Stimulated activated naive B cell treated with anti-CD40 and anti-IgM and Interleukin-4, amounts not matched to agents 10 μg/mL and 1 μg/mL and 100 μg/mL, for 72 hours (primary cell): ENCODE measurements around the gene TMEM106C.

Experiments
- ATAC-seq, 2 donors: fragments of 150-1000 bp; cut with Tn5 transposase; replicated peaks; 2 replicates each; pipeline ENCODE4 v1.10.0; 2021; ENCODE audit warnings: moderate library complexity in 1 of 2
- DNase-seq: peaks from one replicate; pipeline ENCODE4 v3.0.0; 2021
- H3K27ac Mint-ChIP-seq: one replicate; pipeline ENCODE4 v1.8.0; 2022; ENCODE audit warnings: mild to moderate bottlenecking, mixed read lengths
- H3K27me3 Mint-ChIP-seq, 2 donors: one replicate each; pipeline ENCODE4 v1.8.0; 2022; ENCODE audit warnings: mixed read lengths in 2 of 2
- H3K36me3 Mint-ChIP-seq, 2 donors: one replicate each; pipeline ENCODE4 v1.8.0; 2022; ENCODE audit warnings: mixed read lengths in 2 of 2, mild to moderate bottlenecking in 1 of 2
- H3K4me1 Mint-ChIP-seq, 2 donors: one replicate each; pipeline ENCODE4 v1.8.0; 2022; ENCODE audit warnings: mixed read lengths in 2 of 2, mild to moderate bottlenecking in 1 of 2
- H3K4me3 Mint-ChIP-seq, 2 donors: one replicate each; pipeline ENCODE4 v1.8.0; 2022; ENCODE audit warnings: mild to moderate bottlenecking in 2 of 2, mixed read lengths in 2 of 2, moderate library complexity in 1 of 2
- H3K9me3 Mint-ChIP-seq, 2 donors: one replicate each; pipeline ENCODE4 v1.8.0; 2022; ENCODE audit warnings: mixed read lengths in 2 of 2, mild to moderate bottlenecking in 1 of 2

The TMEM106C gene

DNA sequence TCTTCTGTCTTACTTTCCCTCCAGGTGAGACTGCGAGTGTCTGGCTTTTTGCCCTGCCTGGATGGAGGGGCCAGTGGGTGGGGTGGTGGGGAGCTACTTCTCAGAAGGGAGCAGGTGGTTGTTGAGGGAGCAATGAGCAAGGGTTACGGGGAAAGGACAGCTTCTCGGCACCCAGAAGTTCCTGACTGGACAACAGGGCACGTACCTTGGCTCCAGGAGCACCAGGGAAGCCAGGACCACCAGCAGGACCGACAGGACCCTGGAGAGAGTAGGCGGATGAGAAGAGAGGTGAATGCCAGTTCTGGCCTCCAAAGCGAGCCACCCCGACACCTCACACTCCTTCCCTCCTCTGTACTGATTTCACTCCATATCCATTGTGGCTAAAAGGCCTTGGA is 25.6 kb downstream of the TMEM106C start:
- DNase-seq (no peak), ATAC-seq (no peak)
- Mint-ChIP-seq H3K9me3 (no peaks in the 10 kb centered on the region), H3K27ac (no peak overlapping the region), H3K27me3 (peaks cover 9 to 19% of the 10 kb centered on the region in 2 donors), H3K36me3 (no peaks in the 10 kb centered on the region), H3K4me3 (no peak overlapping the region), H3K4me1 (peaks cover 28 to 46% of the 10 kb centered on the region in 2 donors)

DNA sequence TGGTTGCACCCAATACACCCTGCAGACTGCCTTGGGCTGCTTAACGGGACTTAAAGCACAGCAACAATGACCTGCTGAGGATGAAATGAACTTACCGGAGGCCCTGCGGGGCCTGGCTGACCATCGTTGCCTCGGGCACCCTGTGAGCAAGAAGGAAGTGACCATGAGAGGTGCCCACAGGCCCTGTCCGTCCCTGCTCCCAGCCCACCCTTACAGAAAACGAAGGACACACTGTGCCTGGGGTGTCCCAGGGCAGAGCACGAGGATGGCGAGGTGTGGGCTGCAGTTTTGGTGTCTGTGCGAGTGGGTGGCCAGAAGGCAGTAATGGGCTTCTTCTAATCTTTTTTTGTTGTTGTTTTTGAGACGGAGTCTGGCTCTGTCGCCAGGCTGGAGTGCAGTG is 26.3 kb downstream of the TMEM106C start:
- no peak for DNase-seq
- no peaks in the 10 kb centered on the region for H3K9me3 Mint-ChIP-seq
- ATAC-seq: peak in 1 of 2 donors; percentile 1
- H3K4me1 Mint-ChIP-seq: peaks cover 28 to 46% of the 10 kb centered on the region in 2 donors
- no peak overlapping the region for H3K27ac Mint-ChIP-seq
- H3K4me3 Mint-ChIP-seq: peak overlapping the region in 1 of 2 donors; percentile 29
- H3K27me3 Mint-ChIP-seq: peaks cover 7 to 20% of the 10 kb centered on the region in 2 donors
- H3K36me3 Mint-ChIP-seq: no peaks in the 10 kb centered on the region

DNA sequence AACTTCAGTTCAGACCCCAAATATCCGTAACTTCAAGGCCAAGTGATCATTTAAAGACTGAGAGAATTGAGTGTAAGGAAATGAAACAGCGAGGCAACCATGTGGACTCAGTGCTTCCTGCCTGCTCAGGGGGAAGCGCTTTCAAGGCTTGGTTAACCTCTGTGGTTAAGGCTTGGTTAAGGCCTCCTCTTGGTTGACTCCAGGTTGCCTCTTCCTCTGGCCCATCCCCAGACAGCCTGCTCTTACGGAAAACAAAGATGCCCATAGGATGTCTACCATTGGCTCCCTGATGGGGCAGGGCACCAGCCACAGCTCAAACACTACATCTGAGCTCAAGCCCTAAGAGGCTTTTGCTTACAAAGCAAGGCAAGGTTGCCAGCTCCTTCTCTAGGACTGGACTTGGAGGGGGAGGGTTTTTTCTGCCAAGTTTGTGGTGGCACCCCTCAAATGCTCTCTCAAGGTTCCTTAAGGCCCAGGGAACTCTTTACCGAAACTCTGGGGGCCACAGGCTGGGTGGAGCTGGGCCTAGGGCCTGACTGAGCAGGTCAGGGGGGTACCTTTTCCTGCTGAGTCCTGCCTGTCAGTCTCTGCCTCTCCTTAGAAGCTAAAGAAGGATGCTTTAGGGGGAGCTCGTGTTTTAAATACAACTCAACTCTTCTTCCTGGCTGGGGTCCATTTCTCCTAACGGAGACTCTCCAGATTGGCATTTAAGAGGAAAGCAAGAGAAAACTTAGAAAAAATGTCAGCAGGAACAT is 27.1 kb downstream of the TMEM106C start:
- H3K4me3 Mint-ChIP-seq: peak overlapping the region in 1 of 2 donors; percentile 39
- DNase-seq: peak; percentile 57
- H3K27ac Mint-ChIP-seq: peak overlapping the region; percentile 25
- peak; percentile 97 for ATAC-seq
- H3K9me3 Mint-ChIP-seq: no peaks in the 10 kb centered on the region
- H3K27me3 Mint-ChIP-seq: peaks cover 13 to 22% of the 10 kb centered on the region in 2 donors
- peaks cover 28 to 46% of the 10 kb centered on the region in 2 donors for H3K4me1 Mint-ChIP-seq
- H3K36me3 Mint-ChIP-seq: no peaks in the 10 kb centered on the region

DNA sequence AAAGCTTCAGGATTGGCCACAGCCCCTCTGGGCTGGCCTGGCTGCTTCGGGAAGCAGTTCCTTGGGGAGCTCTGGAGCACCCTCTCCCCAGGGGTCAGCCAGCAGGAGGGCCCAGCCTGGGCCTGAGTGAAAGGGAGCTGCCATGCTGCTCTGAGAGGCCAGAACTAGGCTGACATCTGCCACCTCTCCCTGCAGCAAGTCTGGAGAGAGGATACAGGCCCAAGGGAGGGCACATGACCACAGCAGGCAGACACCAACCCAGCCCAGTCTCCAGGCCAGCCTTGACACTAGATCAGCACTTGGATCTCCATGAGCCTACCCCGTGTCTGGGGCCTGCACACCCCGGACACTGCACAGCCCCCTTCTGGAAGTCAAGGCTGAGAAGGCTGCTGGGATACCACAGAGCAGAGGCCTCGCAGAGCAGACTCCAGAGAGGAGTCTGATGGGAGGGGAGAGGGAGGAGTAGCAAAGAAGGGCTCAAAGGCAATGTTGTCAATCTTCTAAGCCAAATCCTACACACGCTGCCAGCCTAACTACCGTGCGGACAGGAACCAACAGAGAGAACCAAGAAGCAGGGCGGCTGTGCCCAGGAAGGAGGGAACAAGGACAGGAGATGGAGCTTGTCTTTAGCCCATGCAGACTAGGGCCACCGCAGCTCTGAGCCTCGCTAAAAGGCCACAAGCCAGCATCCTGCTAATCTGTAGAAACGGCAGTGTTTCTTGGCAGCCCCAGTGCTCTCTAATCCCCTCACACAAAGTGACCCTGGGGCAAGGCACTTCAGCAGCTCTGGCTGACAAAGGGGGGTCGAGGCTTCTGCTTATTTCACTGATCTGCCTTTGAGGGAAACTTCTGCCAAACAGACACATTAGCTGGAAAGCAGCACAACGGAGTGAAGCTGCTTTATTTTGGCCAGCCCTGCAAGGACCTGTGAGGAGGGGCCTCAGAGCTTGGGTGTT is 28.0 kb downstream of the TMEM106C start:
- Mint-ChIP-seq H3K36me3 (no peaks in the 10 kb centered on the region), H3K27ac (no peak overlapping the region), H3K4me3 (no peak overlapping the region), H3K9me3 (no peaks in the 10 kb centered on the region), H3K27me3 (peaks cover 15 to 26% of the 10 kb centered on the region in 2 donors), H3K4me1 (peaks cover 28 to 46% of the 10 kb centered on the region in 2 donors)
- ATAC-seq: no peak
- no peak for DNase-seq

DNA sequence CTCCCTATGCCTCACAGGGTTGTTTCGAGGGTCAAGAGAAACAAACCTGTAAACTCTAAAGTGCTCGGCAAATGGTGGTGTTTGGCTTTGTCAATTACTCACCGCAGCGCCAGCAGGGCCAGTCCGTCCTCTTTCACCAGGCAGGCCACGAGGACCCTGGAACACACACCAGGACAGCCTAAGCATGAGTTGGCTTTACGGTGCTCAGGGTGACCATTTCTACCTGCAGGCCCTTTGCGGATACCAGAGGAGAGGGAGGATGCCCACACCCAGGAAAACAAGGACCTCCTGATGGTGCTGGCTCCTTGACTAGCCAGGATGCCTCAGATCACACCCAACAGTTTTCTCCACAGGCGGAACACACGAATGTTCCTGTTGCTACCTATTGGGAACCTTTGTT is 29.4 kb downstream of the TMEM106C start:
- H3K9me3 Mint-ChIP-seq: no peaks in the 10 kb centered on the region
- H3K36me3 Mint-ChIP-seq: no peaks in the 10 kb centered on the region
- H3K4me1 Mint-ChIP-seq: peaks cover 27 to 36% of the 10 kb centered on the region in 2 donors
- H3K27me3 Mint-ChIP-seq: peaks cover 17 to 21% of the 10 kb centered on the region in 2 donors
- no peak overlapping the region for H3K4me3 Mint-ChIP-seq
- DNase-seq (no peak), ATAC-seq (no peak)
- no peak overlapping the region for H3K27ac Mint-ChIP-seq

DNA sequence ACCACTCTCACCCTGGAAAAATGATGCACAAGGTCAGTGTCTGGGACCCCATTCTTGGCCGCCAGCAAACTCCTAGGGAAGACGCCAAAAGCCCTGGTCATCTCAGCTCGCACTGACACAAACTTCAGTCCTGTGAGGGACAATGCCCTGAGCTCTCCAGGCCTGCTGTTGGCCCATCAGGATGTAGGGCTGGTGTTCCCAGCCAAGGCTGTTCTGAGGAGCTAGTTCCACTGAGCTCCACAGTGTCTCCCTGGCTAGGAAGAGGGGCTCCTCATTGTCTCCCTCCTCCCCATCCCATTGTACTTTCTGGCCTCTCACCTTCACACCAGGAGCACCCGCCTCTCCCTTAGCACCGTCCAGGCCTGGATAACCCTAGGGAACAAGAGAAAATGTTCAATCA is 30.1 kb downstream of the TMEM106C start:
- no peaks in the 10 kb centered on the region for H3K9me3 Mint-ChIP-seq
- DNase-seq (no peak), ATAC-seq (no peak)
- H3K4me1 Mint-ChIP-seq: peaks cover 25 to 29% of the 10 kb centered on the region in 2 donors
- H3K27me3 Mint-ChIP-seq: peaks cover 23 to 24% of the 10 kb centered on the region in 2 donors
- no peak overlapping the region for H3K4me3 Mint-ChIP-seq
- no peak overlapping the region for H3K27ac Mint-ChIP-seq
- H3K36me3 Mint-ChIP-seq: no peaks in the 10 kb centered on the region

DNA sequence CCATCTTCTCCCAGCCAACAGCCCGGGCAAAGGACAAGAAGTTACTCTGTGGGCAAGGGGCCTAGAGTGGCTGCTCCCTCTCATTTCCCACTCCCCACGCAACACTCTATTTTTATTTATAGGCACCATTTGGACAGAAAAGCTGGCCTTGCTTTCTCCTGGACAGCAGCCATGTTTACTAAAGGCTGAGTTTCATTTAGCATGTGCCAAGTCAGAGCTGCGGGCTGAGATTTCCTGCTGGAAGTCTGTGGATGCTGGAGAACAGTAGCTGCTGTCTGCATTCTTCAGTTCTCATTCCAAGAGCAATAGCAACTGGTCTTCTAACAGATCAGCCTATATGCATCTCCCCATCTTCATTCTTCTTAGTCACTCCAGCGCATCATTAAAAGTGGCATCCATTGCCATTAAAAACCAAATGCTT is 32.6 kb downstream of the TMEM106C start:
- no peaks in the 10 kb centered on the region for H3K36me3 Mint-ChIP-seq
- no peak overlapping the region for H3K27ac Mint-ChIP-seq
- no peak for DNase-seq
- peaks cover 5 to 7% of the 10 kb centered on the region in 2 donors for H3K4me1 Mint-ChIP-seq
- no peak overlapping the region for H3K4me3 Mint-ChIP-seq
- H3K9me3 Mint-ChIP-seq: no peaks in the 10 kb centered on the region
- ATAC-seq: no peak
- peaks cover 47 to 49% of the 10 kb centered on the region in 2 donors for H3K27me3 Mint-ChIP-seq

DNA sequence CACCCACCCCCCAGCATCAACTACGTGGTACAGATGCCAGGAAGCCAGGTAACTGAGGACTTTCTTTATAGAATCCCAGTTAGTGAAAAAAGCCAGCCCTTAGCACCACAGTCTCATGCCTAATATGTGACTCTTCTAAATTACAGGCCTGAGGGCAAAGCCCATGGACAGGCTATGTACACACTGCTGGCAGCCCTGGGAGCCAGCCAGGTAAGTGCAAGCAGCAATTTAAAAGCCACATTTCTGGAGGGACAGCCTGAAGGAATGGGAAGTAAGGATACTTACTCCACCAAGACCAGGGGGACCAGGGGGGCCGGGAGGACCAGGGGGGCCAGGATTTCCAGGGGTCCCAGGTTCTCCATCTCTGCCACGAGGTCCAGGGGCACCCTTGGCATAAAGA is 33.9 kb downstream of the TMEM106C start:
- Mint-ChIP-seq H3K27ac (no peak overlapping the region), H3K4me1 (peaks cover 9 to 16% of the 10 kb centered on the region in 2 donors), H3K27me3 (peaks cover 59 to 62% of the 10 kb centered on the region in 2 donors), H3K9me3 (no peaks in the 10 kb centered on the region), H3K4me3 (no peak overlapping the region), H3K36me3 (no peaks in the 10 kb centered on the region)
- no peak for ATAC-seq
- no peak for DNase-seq

DNA sequence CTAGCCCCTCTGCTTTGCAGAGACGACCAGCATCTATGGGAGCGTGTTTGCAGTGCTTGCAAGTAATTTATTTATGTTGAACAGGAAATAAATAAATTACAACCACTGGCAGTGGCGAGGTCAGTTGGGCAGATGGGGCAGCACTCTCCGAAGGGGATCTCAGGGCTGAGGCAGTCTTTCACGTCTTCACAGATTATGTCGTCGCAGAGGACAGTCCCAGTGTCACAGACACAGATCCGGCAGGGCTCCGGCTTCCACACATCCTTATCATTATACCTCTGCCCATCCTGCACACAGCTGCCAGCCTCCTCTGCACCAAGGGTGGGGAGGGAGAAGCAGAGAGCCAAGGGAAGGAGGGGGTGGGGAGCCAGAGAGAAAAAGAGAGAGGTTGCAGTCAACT is 36.4 kb downstream of the TMEM106C start:
- Mint-ChIP-seq H3K27me3 (peaks cover 69 to 82% of the 10 kb centered on the region in 2 donors), H3K27ac (no peak overlapping the region), H3K36me3 (no peaks in the 10 kb centered on the region), H3K9me3 (no peaks in the 10 kb centered on the region), H3K4me1 (peaks cover 21 to 36% of the 10 kb centered on the region in 2 donors), H3K4me3 (no peak overlapping the region)
- no peak for DNase-seq
- ATAC-seq: no peak

DNA sequence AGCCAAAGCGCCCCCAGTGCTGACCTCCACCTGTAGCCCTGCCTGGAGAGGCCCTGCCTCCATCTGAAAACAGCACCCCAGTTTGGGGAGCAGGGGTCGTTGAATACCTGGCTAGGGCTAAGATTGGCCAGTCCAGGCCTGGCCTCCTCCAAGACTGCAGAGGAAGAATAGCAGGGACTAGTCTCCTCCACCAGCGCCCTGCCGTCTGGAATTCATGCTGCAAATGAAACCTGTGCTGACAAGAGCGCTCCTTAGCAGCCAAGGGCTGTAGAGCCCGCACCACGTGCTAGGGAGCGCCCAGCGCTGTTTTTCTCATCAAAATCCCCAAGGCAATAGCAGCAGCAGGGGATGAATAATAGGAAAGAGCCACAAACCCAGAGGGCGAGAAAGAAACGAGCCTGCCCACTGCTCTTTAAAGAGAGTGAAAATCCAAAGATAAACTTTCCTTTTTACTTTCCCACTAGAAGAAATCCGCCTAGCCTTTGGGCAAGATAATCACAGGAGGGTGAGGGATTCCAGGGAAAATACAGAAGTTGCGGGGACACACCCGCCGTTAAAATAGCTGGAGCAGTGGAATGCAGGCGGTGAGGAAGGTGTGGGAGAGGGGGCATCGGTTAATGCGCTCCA is 37.6 kb downstream of the TMEM106C start:
- peak overlapping the region; percentile 72 to 77 for H3K4me3 Mint-ChIP-seq
- no peaks in the 10 kb centered on the region for H3K9me3 Mint-ChIP-seq
- peaks cover 23 to 44% of the 10 kb centered on the region in 2 donors for H3K4me1 Mint-ChIP-seq
- no peaks in the 10 kb centered on the region for H3K36me3 Mint-ChIP-seq
- DNase-seq (no peak), ATAC-seq (no peak)
- H3K27ac Mint-ChIP-seq: peak overlapping the region; percentile 74
- peaks cover 72 to 82% of the 10 kb centered on the region in 2 donors for H3K27me3 Mint-ChIP-seq

DNA sequence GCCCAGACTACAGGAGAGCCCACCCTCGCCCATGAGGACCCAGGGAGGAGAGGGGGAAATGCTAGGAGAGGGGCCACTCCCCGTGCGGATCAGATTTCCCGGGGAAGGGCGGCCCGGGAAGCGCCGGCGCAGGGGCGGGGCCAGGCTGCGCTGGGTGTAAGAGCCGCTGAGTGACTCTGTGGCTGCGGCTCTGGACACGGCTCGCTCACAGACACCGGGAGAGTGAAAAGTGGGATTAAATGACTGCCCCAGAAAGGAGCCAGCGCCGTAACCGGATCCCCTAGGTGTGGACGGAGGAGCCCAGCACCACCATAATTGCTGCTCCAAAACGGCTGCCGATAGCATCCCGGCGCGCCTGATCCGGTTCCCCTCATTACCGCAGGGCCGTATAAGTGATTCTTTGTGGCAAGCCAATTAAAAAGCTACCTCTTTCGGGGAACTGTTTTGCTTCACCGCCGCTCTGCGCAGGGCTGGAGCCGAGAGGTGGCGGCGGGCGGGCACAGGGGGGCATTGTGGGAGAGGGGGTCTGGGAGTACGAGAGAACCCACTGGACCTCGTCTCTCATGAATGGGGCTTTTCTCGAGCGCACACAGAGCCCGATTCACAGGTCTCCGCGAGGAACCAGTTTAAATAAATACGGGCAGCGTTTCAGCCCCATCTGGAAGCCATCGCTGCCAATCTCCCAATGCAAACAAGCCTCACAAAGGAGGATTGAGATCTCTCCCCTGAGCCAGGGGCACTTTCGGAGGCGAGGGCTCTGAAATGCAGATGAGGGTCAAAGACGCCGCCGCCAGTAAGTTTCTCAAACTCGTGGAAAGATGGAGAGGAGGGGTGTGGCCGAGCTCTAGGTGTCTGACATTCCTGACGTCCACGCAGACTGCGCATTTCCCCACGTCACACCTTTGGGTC is 38.4 kb downstream of the TMEM106C start:
- H3K4me1 Mint-ChIP-seq: peaks cover 23 to 44% of the 10 kb centered on the region in 2 donors
- peaks cover 78 to 90% of the 10 kb centered on the region in 2 donors for H3K27me3 Mint-ChIP-seq
- no peak for DNase-seq
- peak overlapping the region; percentile 74 for H3K27ac Mint-ChIP-seq
- H3K9me3 Mint-ChIP-seq: no peaks in the 10 kb centered on the region
- no peaks in the 10 kb centered on the region for H3K36me3 Mint-ChIP-seq
- peak; percentile 10 to 22 for ATAC-seq
- H3K4me3 Mint-ChIP-seq: peak overlapping the region; percentile 72 to 77

DNA sequence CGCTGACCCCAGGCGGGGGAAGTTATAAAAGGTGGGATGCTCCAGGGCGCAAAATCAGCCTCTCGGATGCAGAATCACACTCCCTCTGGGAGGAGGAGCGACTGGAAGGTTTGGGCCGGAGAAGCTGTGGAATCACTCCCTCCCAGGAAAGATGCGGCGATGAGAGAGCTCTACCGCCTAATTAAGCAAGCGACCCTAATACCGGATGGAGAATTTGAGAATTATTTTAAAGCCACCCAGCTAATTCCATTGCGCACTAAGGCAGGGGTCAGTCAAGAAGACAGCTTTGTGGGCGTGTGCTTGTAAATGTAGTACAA is 39.0 kb downstream of the TMEM106C start:
- peak overlapping the region; percentile 72 to 77 for H3K4me3 Mint-ChIP-seq
- H3K36me3 Mint-ChIP-seq: no peaks in the 10 kb centered on the region
- no peaks in the 10 kb centered on the region for H3K9me3 Mint-ChIP-seq
- DNase-seq (no peak), ATAC-seq (no peak)
- no peak overlapping the region for H3K27ac Mint-ChIP-seq
- H3K4me1 Mint-ChIP-seq: peaks cover 23 to 44% of the 10 kb centered on the region in 2 donors
- H3K27me3 Mint-ChIP-seq: peaks cover 79 to 96% of the 10 kb centered on the region in 2 donors

DNA sequence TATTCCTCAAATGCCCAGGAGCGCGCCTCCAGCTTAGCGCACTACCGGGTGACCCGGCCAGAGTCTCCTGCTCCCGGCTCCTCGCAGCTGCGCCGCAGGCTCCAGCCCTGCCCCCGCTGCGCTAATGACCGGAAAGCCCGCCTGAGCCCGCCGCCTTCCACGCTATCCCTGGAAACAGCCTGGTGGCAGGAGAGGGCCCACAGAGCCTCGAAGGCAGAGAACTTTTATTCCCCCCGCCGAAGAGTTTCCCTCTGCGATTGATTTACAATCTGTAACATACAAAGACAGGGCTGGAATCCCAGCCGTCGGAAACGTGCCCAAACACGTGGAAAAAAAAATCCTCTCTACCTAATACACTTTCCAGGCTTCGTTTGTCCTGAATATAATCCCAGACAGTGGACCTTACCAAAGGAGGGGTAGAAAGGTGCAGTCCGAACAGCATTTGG is 39.4 kb downstream of the TMEM106C start:
- DNase-seq (no peak), ATAC-seq (no peak)
- Mint-ChIP-seq H3K4me1 (peaks cover 23 to 44% of the 10 kb centered on the region in 2 donors), H3K27ac (no peak overlapping the region), H3K27me3 (peaks cover 82 to 98% of the 10 kb centered on the region in 2 donors), H3K4me3 (peak overlapping the region; percentile 41 to 78), H3K36me3 (no peaks in the 10 kb centered on the region), H3K9me3 (no peaks in the 10 kb centered on the region)
